Gastroesophageal sphincter (tissue), 3 donors: ENCODE measurements around the gene KLHL5.

Experiments used
- CTCF ChIP-seq, 4 experiments: fragments of 200-600 bp in 2 of 4; fragments of 450-650 bp in 2 of 4; sonication (generic) in 1 of 4; IDR thresholded peaks; one replicate each; pipeline ENCODE4 v1.5.1; 2017 to 2019; ENCODE audit warnings: antibody characterized with exemption in 4 of 4, mild to moderate bottlenecking in 2 of 4, moderate library complexity in 2 of 4
- POLR2A ChIP-seq, 2 donors: fragments of 450-650 bp; IDR thresholded peaks; one replicate each; pipeline ENCODE4 v1.6.1; 2017; ENCODE audit warnings: antibody characterized with exemption in 2 of 2, mild to moderate bottlenecking in 2 of 2, moderate library complexity in 1 of 2
- POLR2AphosphoS5 ChIP-seq: sonication (generic); formaldehyde crosslinking; IDR thresholded peaks from one replicate; pipeline ENCODE4 v1.6.1; 2017; ENCODE audit warnings: antibody characterized with exemption

GRCh38 chr4:39023059-39023458, 39.0 kb upstream of the KLHL5 start:
- TF ChIP-seq CTCF (IDR thresholded peaks at IDR 0.05) (no peak), POLR2AphosphoS5 (no peak), POLR2A (IDR thresholded peaks at IDR 0.05) (no peak)
